Measurements from ENCODE around the gene MROH8. TPM values are rescaled to one million over a fixed set of nuclear protein-coding genes. Genes with fewer than 3 reads are reported as not detected.

The MROH8 gene
- polyA plus RNA-seq, 1 of the 3 experiments (the other 2 are of a cell fraction) = 3.5 TPM

- H3K9me3 ChIP-seq = no peaks in the 10 kb centered on the region
- H3K4me3 ChIP-seq (ENCODE audit: low read depth in 2 of 2, low read length in 1 of 2) = no peak overlapping the region
- H3K79me2 ChIP-seq (ENCODE audit: insufficient read depth) = peaks cover 9% of the 10 kb centered on the region; the same call in 1 of the 2 replicates
- 81% methylated on average over 2 of the region's 2 CpGs for WGBS (ENCODE audit: low lambda C conversion rate)
- H4K20me1 ChIP-seq (ENCODE audit: insufficient read depth) = no peaks in the 10 kb centered on the region
- peaks cover 11 to 39% of the 10 kb centered on the region in 2 experiments for H3K36me3 ChIP-seq (replicated peaks in 1 of 2; ENCODE audit: control insufficient read depth in 1 of 2, insufficient read depth in 2 of 2, low read length in 1 of 2)
- no peaks in the 10 kb centered on the region for H3K27me3 ChIP-seq (ENCODE audit: insufficient read depth)
- H3K9ac ChIP-seq = no peak overlapping the region
- no peak overlapping the region for H3K27ac ChIP-seq (ENCODE audit: low read depth in 2 of 2, low read length in 1 of 2)
- H3K4me1 ChIP-seq (ENCODE audit: control insufficient read depth in 1 of 2, insufficient read depth in 2 of 2, low read depth in 1 of 2, low read length in 1 of 2) = no peaks in the 10 kb centered on the region
- H3F3A ChIP-seq (replicated peaks; ENCODE audit: insufficient read depth) = no peaks in the 10 kb centered on the region
- H2AFZ ChIP-seq (ENCODE audit: low read depth) = no peak overlapping the region
- POLR2A ChIA-PET = no interaction called here
- no peak for TF ChIP-seq PBX3 (IDR thresholded peaks at IDR 0.05)
- TF ChIP-seq USF1 (IDR thresholded peaks at IDR 0.05; ENCODE audit: borderline replicate concordance, low read depth) = no peak
- no peak for TF ChIP-seq TAF1 (IDR thresholded peaks at IDR 0.05; ENCODE audit: borderline replicate concordance, low read depth, low read length)
- no peak for TF ChIP-seq GABPA (IDR thresholded peaks at IDR 0.05; ENCODE audit: low read depth)
- no peak for TF ChIP-seq NRF1 (IDR thresholded peaks at IDR 0.05; ENCODE audit: low read depth, low read length)
- no peak for TF ChIP-seq TEAD4 (IDR thresholded peaks at IDR 0.05; ENCODE audit: borderline replicate concordance, insufficient read depth)
- TF ChIP-seq YY1 (IDR thresholded peaks at IDR 0.05; ENCODE audit: low read depth) = no peak
- TF ChIP-seq NFIC (IDR thresholded peaks at IDR 0.05; ENCODE audit: borderline replicate concordance) = no peak
- TF ChIP-seq CTCF (IDR thresholded peaks at IDR 0.05) = no peak
- H3K9me2 ChIP-seq = no peaks in the 10 kb centered on the region
- no peak overlapping the region for H3K4me2 ChIP-seq
- CTCF ChIA-PET = interaction anchor here (1.6 kb wide), 1 partner anchor 16 kb away, joined by 4 read pairs; no protein-coding TSS in a partner anchor
- DNase-seq = no peak
Observed at GRCh38 chr20:37066168-37066567, 113.2 kb downstream of the MROH8 start.

- Histone ChIP-seq H3K9ac (no peak overlapping the region), H3F3A (replicated peaks; ENCODE audit: insufficient read depth) (no peaks in the 10 kb centered on the region), H3K4me3 (ENCODE audit: low read depth in 2 of 2, low read length in 1 of 2) (no peak overlapping the region), H3K9me2 (no peaks in the 10 kb centered on the region), H2AFZ (ENCODE audit: low read depth) (no peak overlapping the region), H3K27ac (ENCODE audit: low read depth in 2 of 2, low read length in 1 of 2) (no peak overlapping the region), H3K9me3 (no peaks in the 10 kb centered on the region), H3K4me2 (no peak overlapping the region), H3K27me3 (ENCODE audit: insufficient read depth) (no peaks in the 10 kb centered on the region), H3K79me2 (ENCODE audit: insufficient read depth) (no peaks in the 10 kb centered on the region), H3K36me3 (replicated peaks in 1 of 2; ENCODE audit: control insufficient read depth in 1 of 2, insufficient read depth in 2 of 2, low read length in 1 of 2) (peaks cover 20 to 68% of the 10 kb centered on the region in 2 experiments), H3K4me1 (ENCODE audit: control insufficient read depth in 1 of 2, insufficient read depth in 2 of 2, low read depth in 1 of 2, low read length in 1 of 2) (no peaks in the 10 kb centered on the region), H4K20me1 (ENCODE audit: insufficient read depth) (no peaks in the 10 kb centered on the region)
- TF ChIP-seq MXI1 (IDR thresholded peaks at IDR 0.05; ENCODE audit: low read depth, low read length) (no peak), SIN3A (IDR thresholded peaks at IDR 0.05; ENCODE audit: borderline replicate concordance, low read depth, low read length) (no peak), YY1 (IDR thresholded peaks at IDR 0.05; ENCODE audit: low read depth) (no peak), MEF2A (IDR thresholded peaks at IDR 0.05; ENCODE audit: borderline replicate concordance, low read depth) (no peak), EZH2phosphoT487 (IDR thresholded peaks at IDR 0.05; ENCODE audit: borderline replicate concordance, low read depth) (no peak), ZBTB33 (IDR thresholded peaks at IDR 0.05; ENCODE audit: borderline replicate concordance, low read depth) (no peak), NRF1 (IDR thresholded peaks at IDR 0.05; ENCODE audit: low read depth, low read length) (no peak), SMC3 (IDR thresholded peaks at IDR 0.05; ENCODE audit: low read depth, low read length) (no peak), FOXJ3 (CRISPR knock-in tag; IDR thresholded peaks at IDR 0.05) (no peak), RXRA (IDR thresholded peaks at IDR 0.05; ENCODE audit: borderline replicate concordance, low read depth) (no peak), RCOR1 (IDR thresholded peaks at IDR 0.05; ENCODE audit: low read length) (no peak), TAF1 (IDR thresholded peaks at IDR 0.05; ENCODE audit: borderline replicate concordance, low read depth, low read length) (no peak), RFX5 (IDR thresholded peaks at IDR 0.05; ENCODE audit: low read length) (no peak), RAD21 (IDR thresholded peaks at IDR 0.05; ENCODE audit: low read length) (no peak), NFIC (IDR thresholded peaks at IDR 0.05; ENCODE audit: borderline replicate concordance) (no peak), USF1 (IDR thresholded peaks at IDR 0.05; ENCODE audit: borderline replicate concordance, low read depth) (no peak), MAX (IDR thresholded peaks at IDR 0.05; ENCODE audit: low read depth) (no peak)
- 98% methylated on average over 3 of the region's 3 CpGs for WGBS (ENCODE audit: low lambda C conversion rate)
- ChIA-PET POLR2A (no interaction called here), CTCF (interaction anchor here (1.2 to 1.3 kb wide), 2 partner anchors 9 to 41 kb away, joined by 3 read pairs; partner anchors contain the start of gene RBL1)
- DNase-seq = no peak
Observed at GRCh38 chr20:37055276-37055675, 124.1 kb downstream of the MROH8 start.
